Lower leg skin (tissue), 3 donors: ENCODE results near the gene AMOTL2.

Experiments used
- CTCF ChIP-seq, 3 donors: fragments of 450-650 bp; IDR thresholded peaks; one replicate each; pipeline ENCODE4 v1.5.1; 2016; ENCODE audit warnings: antibody characterized with exemption in 3 of 3, mild to moderate bottlenecking in 3 of 3, moderate library complexity in 2 of 3
- POLR2A ChIP-seq, 2 donors: fragments of 450-650 bp; IDR thresholded peaks; one replicate each; pipeline ENCODE4 v1.6.1; 2016 to 2017; ENCODE audit warnings: antibody characterized with exemption in 2 of 2, mild to moderate bottlenecking in 1 of 2, moderate library complexity in 1 of 2

GRCh38 chr3:134365766-134366065, 8.5 kb downstream of the AMOTL2 start:
- no peak for TF ChIP-seq CTCF (IDR thresholded peaks at IDR 0.05)
- no peak for TF ChIP-seq POLR2A (IDR thresholded peaks at IDR 0.05)
